Neural cell (in vitro differentiated cells): ENCODE results near the gene ENDOV. TPM values are rescaled to one million over a fixed set of nuclear protein-coding genes. Genes with fewer than 3 reads are reported as not detected.

ENCODE experiments used
- H2AFZ ChIP-seq: fragments of 200-600, 300-800 bp; sonication (generic), shearing (Covaris generic); 2 replicates; pipeline ENCODE4 v1.6.0; 2014; ENCODE audit warnings: low read depth, mild to moderate bottlenecking, antibody characterized with exemption, low read length, moderate library complexity
- H3F3A ChIP-seq: fragments of 200-600 bp; shearing (Covaris generic); 2 replicates; pipeline ENCODE4 v1.6.1; 2016; ENCODE audit warnings: mild to moderate bottlenecking, moderate library complexity, mixed read lengths, antibody characterized with exemption, low read length; ENCODE audit not compliant: insufficient read depth, poor library complexity, severe bottlenecking
- H3K27ac ChIP-seq: fragments of 200-600, 300-800 bp; sonication (generic), shearing (Covaris generic); 2 replicates; pipeline ENCODE4 v1.5.1; 2014; ENCODE audit warnings: mild to moderate bottlenecking, low read length, moderate library complexity
- H3K27me3 ChIP-seq: fragments of 300-800, 200-600 bp; sonication (generic), shearing (Covaris generic); 2 replicates; pipeline ENCODE4 v1.6.0; 2014; ENCODE audit warnings: mild to moderate bottlenecking, low read depth, low read length, moderate library complexity; ENCODE audit not compliant: insufficient read depth
- H3K36me3 ChIP-seq: fragments of 300-800, 200-600 bp; sonication (generic), shearing (Covaris generic); 2 replicates; pipeline ENCODE4 v1.5.1; 2014; ENCODE audit warnings: mild to moderate bottlenecking, antibody characterized with exemption, low read length, moderate library complexity; ENCODE audit not compliant: insufficient read depth
- H3K4me2 ChIP-seq: fragments of 300-800, 200-600 bp; sonication (generic), shearing (Covaris generic); 2 replicates; pipeline ENCODE4 v1.6.0; 2014; ENCODE audit warnings: mild to moderate bottlenecking, low read length
- H3K4me3 ChIP-seq: fragments of 300-800, 200-600 bp; sonication (generic), shearing (Covaris generic); 2 replicates; pipeline ENCODE4 v1.5.1; 2014; ENCODE audit warnings: mild to moderate bottlenecking, low read length, moderate library complexity
- H3K79me2 ChIP-seq: fragments of 200-600 bp; shearing (Covaris generic); replicated peaks from 2 replicates; pipeline ENCODE4 v1.6.0; 2014; ENCODE audit warnings: mild to moderate bottlenecking, low read length, moderate library complexity; ENCODE audit not compliant: insufficient read depth
- H3K9ac ChIP-seq: fragments of 300-800, 200-600 bp; sonication (generic), shearing (Covaris generic); 2 replicates; pipeline ENCODE4 v1.6.1; 2016; ENCODE audit warnings: mild to moderate bottlenecking, low read length, mixed read lengths
- H3K9me2 ChIP-seq: fragments of 200-600 bp; shearing (Covaris generic); 2 replicates; pipeline ENCODE4 v1.6.1; 2016; ENCODE audit warnings: mild to moderate bottlenecking, low read length, mixed read lengths; ENCODE audit not compliant: insufficient read depth
- H3K9me3 ChIP-seq: fragments of 200-600, 300-800 bp; sonication (generic), shearing (Covaris generic); 2 replicates; pipeline ENCODE4 v1.6.1; 2016; ENCODE audit warnings: mild to moderate bottlenecking, mixed run types, low read length, moderate library complexity, mixed read lengths
- H4K20me1 ChIP-seq: fragments of 200-600 bp; shearing (Covaris generic); 2 replicates; pipeline ENCODE4 v1.6.1; 2016; ENCODE audit warnings: mild to moderate bottlenecking, mixed run types; ENCODE audit not compliant: insufficient read depth
- CTCF ChIP-seq: fragments of 450-650 bp; IDR thresholded peaks from 2 replicates; pipeline ENCODE4 v1.5.1; 2014; ENCODE audit warnings: antibody characterized with exemption, mild to moderate bottlenecking, moderate library complexity; ENCODE audit not compliant: poor library complexity, severe bottlenecking
- EP300 ChIP-seq: fragments of 450-650 bp; conservative IDR thresholded peaks from 2 replicates; pipeline ENCODE4 v1.6.1; 2014; ENCODE audit warnings: antibody characterized with exemption, mild to moderate bottlenecking, moderate library complexity; ENCODE audit not compliant: poor library complexity, severe bottlenecking
- EZH2 ChIP-seq: fragments of 200-600, 300-800 bp; shearing (Covaris generic), sonication (generic); IDR thresholded peaks from 2 replicates; pipeline ENCODE4 v1.6.1; 2014; ENCODE audit warnings: antibody characterized with exemption, low read length, borderline replicate concordance, mild to moderate bottlenecking; ENCODE audit not compliant: insufficient read depth, poor library complexity, severe bottlenecking
- MXI1 ChIP-seq: fragments of 450-650 bp; conservative IDR thresholded peaks from 2 replicates; pipeline ENCODE4 v1.6.1; 2014; ENCODE audit warnings: antibody characterized with exemption, mild to moderate bottlenecking; ENCODE audit not compliant: poor library complexity, severe bottlenecking
- POLR2AphosphoS5 ChIP-seq: IDR thresholded peaks from 2 replicates; pipeline ENCODE4 v1.6.1; 2012
- RAD21 ChIP-seq: fragments of 450-650 bp; conservative IDR thresholded peaks from 2 replicates; pipeline ENCODE4 v1.6.1; 2014; ENCODE audit warnings: antibody characterized with exemption, mild to moderate bottlenecking, moderate library complexity
- REST ChIP-seq: IDR thresholded peaks from 2 replicates; pipeline ENCODE4 v1.6.1; 2012; ENCODE audit warnings: borderline replicate concordance
- SMC3 ChIP-seq: fragments of 450-650 bp; conservative IDR thresholded peaks from 2 replicates; pipeline ENCODE4 v1.6.1; 2014; ENCODE audit warnings: antibody characterized with exemption, mild to moderate bottlenecking, moderate library complexity; ENCODE audit not compliant: poor library complexity
- TAF1 ChIP-seq: IDR thresholded peaks from 2 replicates; pipeline ENCODE4 v1.6.1; 2012; ENCODE audit warnings: low read depth
- polyA plus RNA-seq: library from polyadenylated mRNA; depleted of rRNA; stranded (reverse); fragments of >200 nt; gene quantifications from 2 replicates; pipeline ENCODE4 v1.2.3, GENCODE V29; 2014

Gene ENDOV
- polyA plus RNA-seq, 1 donor from 2014 or later: 31.2 TPM

- Histone ChIP-seq H3K36me3 (no peaks in the 10 kb centered on the region), H3K4me2 (no peak overlapping the region), H3K9me2 (no peaks in the 10 kb centered on the region), H3K27me3 (peaks cover 2% of the 10 kb centered on the region), H3K27ac (no peak overlapping the region), H3K9me3 (no peaks in the 10 kb centered on the region), H2AFZ (no peak overlapping the region), H3K79me2 (no peaks in the 10 kb centered on the region), H3K4me3 (no peak overlapping the region), H4K20me1 (no peaks in the 10 kb centered on the region), H3K9ac (no peak overlapping the region), H3F3A (no peaks in the 10 kb centered on the region)
- TF ChIP-seq REST (no peak), CTCF (no peak), EP300 (no peak), TAF1 (no peak), EZH2 (no peak), SMC3 (no peak), RAD21 (no peak), MXI1 (no peak), POLR2AphosphoS5 (no peak)
Observed at GRCh38 chr17:80464486-80464885, 49.5 kb downstream of the ENDOV start.

GRCh38 chr17:80465327-80465974 lies 50.5 kb downstream of the ENDOV start:
- no peaks in the 10 kb centered on the region for H4K20me1 ChIP-seq
- H3K9me2 ChIP-seq: no peaks in the 10 kb centered on the region
- H3K27ac ChIP-seq: no peak overlapping the region
- H3K36me3 ChIP-seq: no peaks in the 10 kb centered on the region
- H2AFZ ChIP-seq: no peak overlapping the region
- no peak overlapping the region for H3K9ac ChIP-seq
- TF ChIP-seq SMC3: no peak
- TF ChIP-seq EZH2: no peak
- no peak for TF ChIP-seq CTCF
- TF ChIP-seq REST: no peak
- no peak for TF ChIP-seq EP300
- no peak for TF ChIP-seq TAF1
- TF ChIP-seq POLR2AphosphoS5: no peak
- no peak for TF ChIP-seq MXI1
- TF ChIP-seq RAD21: no peak
- peaks cover 2% of the 10 kb centered on the region for H3K27me3 ChIP-seq
- H3K79me2 ChIP-seq: no peaks in the 10 kb centered on the region
- no peaks in the 10 kb centered on the region for H3K9me3 ChIP-seq
- no peaks in the 10 kb centered on the region for H3F3A ChIP-seq
- H3K4me3 ChIP-seq: no peak overlapping the region
- H3K4me2 ChIP-seq: no peak overlapping the region
